Measurements from ENCODE around the gene PRR35.

DNA sequence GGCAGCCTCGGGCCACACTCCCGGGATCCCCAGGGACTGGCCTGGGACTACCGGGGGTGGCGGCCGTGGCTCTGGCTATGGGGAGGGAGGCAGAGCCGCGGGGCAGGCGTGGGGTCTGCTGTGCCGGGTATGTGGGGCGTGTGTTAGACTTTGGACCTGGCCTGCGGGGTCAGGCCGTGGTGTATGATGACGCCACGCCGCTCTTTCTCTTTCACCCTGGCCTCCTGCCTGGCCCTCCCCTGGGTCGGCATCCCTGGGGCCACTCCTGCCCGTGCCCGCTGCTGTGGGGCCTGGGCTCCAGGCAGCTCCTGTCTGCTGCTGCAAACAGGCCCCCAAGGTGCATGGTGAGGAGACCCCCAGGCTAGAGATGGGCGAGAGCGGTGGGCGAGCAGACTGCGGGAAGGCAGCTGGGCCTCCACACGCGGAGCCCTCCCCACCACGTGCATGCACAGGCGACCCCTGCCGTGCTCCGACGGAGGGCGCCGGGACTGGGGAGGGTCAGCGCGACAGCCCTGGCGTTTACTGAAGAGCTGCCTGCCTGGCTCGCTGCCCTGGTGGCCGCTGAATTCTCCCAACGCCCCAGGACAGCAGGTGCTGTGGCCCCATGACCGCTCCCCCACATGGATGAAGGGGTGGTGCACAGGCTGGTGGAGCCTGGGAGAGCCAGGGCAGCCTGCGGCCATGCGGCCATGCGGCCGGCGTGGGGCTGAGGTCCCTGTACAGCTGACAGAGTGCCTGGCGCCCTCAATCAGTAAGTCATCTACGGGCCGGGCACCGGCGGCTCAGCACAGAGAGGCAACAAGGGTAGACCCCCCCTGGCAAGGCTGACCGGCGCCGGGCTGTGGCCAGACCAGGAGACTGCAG, 16.7 kb upstream of the PRR35 start:
- TF ChIP-seq, protein P1, sequence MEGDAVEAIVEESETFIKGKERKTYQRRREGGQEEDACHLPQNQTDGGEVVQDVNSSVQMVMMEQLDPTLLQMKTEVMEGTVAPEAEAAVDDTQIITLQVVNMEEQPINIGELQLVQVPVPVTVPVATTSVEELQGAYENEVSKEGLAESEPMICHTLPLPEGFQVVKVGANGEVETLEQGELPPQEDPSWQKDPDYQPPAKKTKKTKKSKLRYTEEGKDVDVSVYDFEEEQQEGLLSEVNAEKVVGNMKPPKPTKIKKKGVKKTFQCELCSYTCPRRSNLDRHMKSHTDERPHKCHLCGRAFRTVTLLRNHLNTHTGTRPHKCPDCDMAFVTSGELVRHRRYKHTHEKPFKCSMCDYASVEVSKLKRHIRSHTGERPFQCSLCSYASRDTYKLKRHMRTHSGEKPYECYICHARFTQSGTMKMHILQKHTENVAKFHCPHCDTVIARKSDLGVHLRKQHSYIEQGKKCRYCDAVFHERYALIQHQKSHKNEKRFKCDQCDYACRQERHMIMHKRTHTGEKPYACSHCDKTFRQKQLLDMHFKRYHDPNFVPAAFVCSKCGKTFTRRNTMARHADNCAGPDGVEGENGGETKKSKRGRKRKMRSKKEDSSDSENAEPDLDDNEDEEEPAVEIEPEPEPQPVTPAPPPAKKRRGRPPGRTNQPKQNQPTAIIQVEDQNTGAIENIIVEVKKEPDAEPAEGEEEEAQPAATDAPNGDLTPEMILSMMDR (IDR thresholded peaks at IDR 0.05 in 4 of 5, conservative IDR thresholded peaks at IDR 0.05 in 1 of 5), result no peak
- TF ChIP-seq POLR2A (IDR thresholded peaks at IDR 0.05), result no peak

Data from gastrocnemius medialis (tissue), 4 donors.